Activated B cell treated with CpG ODN at 0.5 μM for 24 hours (primary cell): ENCODE measurements around the gene LRBA. TPM values are rescaled to one million over a fixed set of nuclear protein-coding genes. Genes with fewer than 3 reads are reported as not detected.
"Not testable (repeated sequence)": the region's sequence is repeated elsewhere in the genome, so short reads cannot be mapped to it uniquely, and the experiment has no call there.

Source experiments
- ATAC-seq: fragments of 200-7000 bp; cut with Tn5 transposase; one replicate; pipeline ENCODE4 v1.10.0; 2021; ENCODE audit warnings: low read depth, mild to moderate bottlenecking, moderate library complexity
- CTCF ChIA-PET: fragments of 350-600 bp; sonication (Branson Sonifier 250); formaldehyde crosslinking; loops from one replicate; lab custom pipeline; 2021; ENCODE audit warnings: antibody characterized with exemption; lab: Charles Lee
- POLR2A ChIA-PET: fragments of 350-600 bp; sonication (Branson Sonifier 250); formaldehyde crosslinking; loops from one replicate; lab custom pipeline; 2021; ENCODE audit warnings: antibody characterized with exemption; lab: Charles Lee
- DNase-seq: peaks from one replicate; pipeline ENCODE4 v3.0.0; 2022
- H3K27ac Mint-ChIP-seq: one replicate; pipeline ENCODE4 v1.8.0; 2020; ENCODE audit warnings: mixed read lengths
- H3K27me3 Mint-ChIP-seq: one replicate; pipeline ENCODE4 v1.8.0; 2021; ENCODE audit warnings: mixed read lengths
- H3K36me3 Mint-ChIP-seq: one replicate; pipeline ENCODE4 v1.8.0; 2021; ENCODE audit warnings: low read depth, mixed read lengths
- H3K4me1 Mint-ChIP-seq: one replicate; pipeline ENCODE4 v1.8.0; 2021; ENCODE audit warnings: mixed read lengths
- H3K4me3 Mint-ChIP-seq: one replicate; pipeline ENCODE4 v1.8.0; 2020; ENCODE audit warnings: mild to moderate bottlenecking, mixed read lengths
- H3K9me3 Mint-ChIP-seq: one replicate; pipeline ENCODE4 v1.8.0; 2020; ENCODE audit warnings: mixed read lengths
- intact Hi-C: fragments of 100-400 bp; cut with micrococcal nuclease; formaldehyde crosslinking; loops from one replicate; pipeline ENCODE4 v1.15.1; 2024
- total RNA-seq: library from RNA; stranded (reverse); gene quantifications from 2 replicates; pipeline ENCODE4 v1.2.3, GENCODE V29; 2022
- TF ChIP-seq, protein P1 (sequence below): fragments of 200-600 bp; IDR thresholded peaks from one replicate; pipeline ENCODE4 v1.8.0; 2022; ENCODE audit warnings: antibody characterized with exemption, mild to moderate bottlenecking

LRBA gene
- total RNA-seq, 1 donor from 2014 or later = 66.5 TPM

DNA sequence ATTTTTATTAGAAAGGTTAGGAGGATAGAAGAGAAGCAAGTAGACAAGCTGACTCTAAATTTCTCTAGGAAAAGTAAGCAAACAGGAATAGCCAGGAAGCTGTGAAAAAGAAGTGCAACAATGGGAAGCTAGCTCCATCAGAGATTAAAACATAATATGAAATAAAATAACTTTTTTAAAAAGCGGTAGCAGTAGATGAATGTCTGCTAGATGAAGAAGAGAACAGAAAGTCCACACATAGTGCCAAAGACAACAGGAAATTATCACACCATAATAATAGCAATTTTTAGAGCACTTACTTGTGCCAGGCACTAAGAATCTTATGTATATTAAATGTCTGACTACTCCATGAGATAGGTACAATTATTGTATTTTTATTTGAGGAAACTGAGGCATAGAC lies 53.5 kb downstream of the LRBA start:
- peaks cover 16% of the 10 kb centered on the region for H3K9me3 Mint-ChIP-seq
- H3K36me3 Mint-ChIP-seq = peaks cover 36% of the 10 kb centered on the region
- H3K4me1 Mint-ChIP-seq = peaks cover 17% of the 10 kb centered on the region
- DNase-seq (no peak), ATAC-seq (no peak)
- ChIA-PET CTCF (interaction anchor here (1.0 to 1.3 kb wide), 2 partner anchors 10 to 94 kb away, joined by 3 read pairs; no protein-coding TSS in a partner anchor), POLR2A (no interaction called here)
- TF ChIP-seq, protein P1, sequence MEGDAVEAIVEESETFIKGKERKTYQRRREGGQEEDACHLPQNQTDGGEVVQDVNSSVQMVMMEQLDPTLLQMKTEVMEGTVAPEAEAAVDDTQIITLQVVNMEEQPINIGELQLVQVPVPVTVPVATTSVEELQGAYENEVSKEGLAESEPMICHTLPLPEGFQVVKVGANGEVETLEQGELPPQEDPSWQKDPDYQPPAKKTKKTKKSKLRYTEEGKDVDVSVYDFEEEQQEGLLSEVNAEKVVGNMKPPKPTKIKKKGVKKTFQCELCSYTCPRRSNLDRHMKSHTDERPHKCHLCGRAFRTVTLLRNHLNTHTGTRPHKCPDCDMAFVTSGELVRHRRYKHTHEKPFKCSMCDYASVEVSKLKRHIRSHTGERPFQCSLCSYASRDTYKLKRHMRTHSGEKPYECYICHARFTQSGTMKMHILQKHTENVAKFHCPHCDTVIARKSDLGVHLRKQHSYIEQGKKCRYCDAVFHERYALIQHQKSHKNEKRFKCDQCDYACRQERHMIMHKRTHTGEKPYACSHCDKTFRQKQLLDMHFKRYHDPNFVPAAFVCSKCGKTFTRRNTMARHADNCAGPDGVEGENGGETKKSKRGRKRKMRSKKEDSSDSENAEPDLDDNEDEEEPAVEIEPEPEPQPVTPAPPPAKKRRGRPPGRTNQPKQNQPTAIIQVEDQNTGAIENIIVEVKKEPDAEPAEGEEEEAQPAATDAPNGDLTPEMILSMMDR = no peak
- H3K4me3 Mint-ChIP-seq = no peak overlapping the region
- intact Hi-C loops = loop anchor here (5.0 kb wide), 1 partner anchor 49 kb away; no protein-coding TSS in a partner anchor
- no peak overlapping the region for H3K27ac Mint-ChIP-seq
- H3K27me3 Mint-ChIP-seq = no peaks in the 10 kb centered on the region

DNA sequence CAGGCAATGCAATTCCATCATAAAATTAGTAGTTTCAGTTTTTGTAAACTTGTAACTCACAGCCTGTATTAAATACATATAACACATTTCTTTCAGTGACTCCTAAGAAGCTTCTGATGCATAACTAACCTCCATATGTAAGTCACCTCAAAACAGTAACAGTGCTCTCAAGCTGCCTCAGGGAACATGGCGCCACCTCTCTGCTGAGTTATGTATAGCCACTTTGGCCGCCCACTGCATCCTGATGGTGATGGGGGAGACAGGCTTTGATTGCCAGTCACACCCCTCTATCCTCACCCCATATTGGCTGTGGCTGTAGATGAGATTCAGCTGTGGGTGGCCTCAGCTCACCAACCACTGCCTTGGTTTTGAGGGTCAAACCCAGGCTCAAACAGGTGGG lies 54.3 kb downstream of the LRBA start:
- no peak overlapping the region for H3K4me3 Mint-ChIP-seq
- TF ChIP-seq, protein P1 = no peak

DNA sequence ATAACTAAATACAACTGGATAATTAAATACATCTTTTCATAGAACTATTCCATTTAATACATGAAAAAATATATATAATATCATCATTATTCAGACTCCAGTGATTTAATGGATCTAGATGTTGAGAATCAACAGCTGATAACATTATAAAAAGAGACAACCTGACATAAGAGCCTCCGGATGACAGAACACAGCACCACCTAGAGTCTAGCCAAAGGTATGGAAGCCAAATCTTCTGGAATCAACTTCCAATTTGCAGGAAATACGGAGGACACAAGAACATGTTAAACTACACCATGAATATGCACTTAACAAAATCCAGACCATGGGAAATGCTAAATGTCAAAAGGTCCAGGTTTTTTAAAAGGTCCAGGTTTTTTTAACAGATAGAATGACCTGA lies 55.0 kb downstream of the LRBA start:
- Mint-ChIP-seq H3K27ac (no peak overlapping the region), H3K27me3 (no peaks in the 10 kb centered on the region), H3K9me3 (peaks cover 22% of the 10 kb centered on the region), H3K4me3 (no peak overlapping the region), H3K4me1 (peaks cover 17% of the 10 kb centered on the region), H3K36me3 (peaks cover 41% of the 10 kb centered on the region)
- TF ChIP-seq, protein P1 = no peak
- no peak for DNase-seq
- intact Hi-C loops = loop anchor here (5.0 kb wide), 1 partner anchor 48 kb away; no protein-coding TSS in a partner anchor
- ATAC-seq = no peak
- POLR2A ChIA-PET = no interaction called here
- CTCF ChIA-PET = no interaction called here

More for the DNA sequence above, 54.3 kb downstream of the LRBA start:
- POLR2A ChIA-PET = no interaction called here
- CTCF ChIA-PET = interaction anchor here (1.0 kb wide), 1 partner anchor 11 kb away, joined by 3 read pairs; no protein-coding TSS in a partner anchor
- H3K36me3 Mint-ChIP-seq = peaks cover 42% of the 10 kb centered on the region
- peaks cover 17% of the 10 kb centered on the region for H3K4me1 Mint-ChIP-seq
- intact Hi-C loops = loop anchor here (5.0 kb wide), 1 partner anchor 49 kb away; no protein-coding TSS in a partner anchor
- no peak for DNase-seq
- no peaks in the 10 kb centered on the region for H3K27me3 Mint-ChIP-seq
- peaks cover 22% of the 10 kb centered on the region for H3K9me3 Mint-ChIP-seq
- no peak overlapping the region for H3K27ac Mint-ChIP-seq
- no peak for ATAC-seq

DNA sequence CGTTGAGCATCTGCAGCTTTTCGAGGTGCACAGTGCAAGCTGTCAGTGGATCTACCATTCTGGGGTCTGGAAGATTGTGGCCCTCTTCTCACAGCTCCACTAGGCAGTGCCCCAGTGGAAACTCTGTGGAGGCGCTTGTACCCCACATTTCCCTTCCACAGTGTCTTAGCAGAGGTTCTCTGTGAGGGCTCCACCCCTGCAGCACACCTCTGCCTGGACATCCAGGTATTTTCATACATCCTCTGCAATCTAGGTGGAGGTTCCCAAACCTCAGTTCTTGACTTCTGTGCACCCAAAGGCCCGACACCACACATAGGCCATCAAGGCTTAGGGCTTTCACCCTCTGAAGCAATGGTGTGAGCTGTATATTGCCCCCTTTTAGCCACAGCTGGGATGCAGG lies 57.1 kb downstream of the LRBA start:
- CTCF ChIA-PET, H3K27ac Mint-ChIP-seq, H3K27me3 Mint-ChIP-seq, DNase-seq, intact Hi-C loops, ATAC-seq, H3K4me3 Mint-ChIP-seq, POLR2A ChIA-PET: not testable (repeated sequence)
- H3K9me3 Mint-ChIP-seq = peaks cover 22% of the 10 kb centered on the region
- peaks cover 19% of the 10 kb centered on the region for H3K4me1 Mint-ChIP-seq
- peaks cover 40% of the 10 kb centered on the region for H3K36me3 Mint-ChIP-seq

DNA sequence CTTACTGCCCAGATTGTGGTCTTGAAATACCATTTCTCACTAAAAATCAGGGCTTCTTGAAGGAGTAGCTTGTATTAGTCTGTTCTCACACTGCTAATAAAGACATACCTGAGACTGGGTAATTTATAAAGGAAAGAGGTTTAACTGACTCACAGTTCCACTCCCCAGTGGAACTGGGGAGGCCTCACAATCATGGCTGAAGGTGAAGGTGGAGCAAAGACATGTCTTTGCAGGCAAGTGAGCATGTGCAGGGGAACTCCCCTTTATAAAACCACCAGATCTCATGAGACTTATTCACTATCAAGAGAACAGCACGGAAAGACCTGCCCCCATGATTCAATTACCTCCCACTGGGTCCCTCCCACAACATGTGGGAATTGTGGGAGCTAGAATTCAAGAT lies 58.0 kb downstream of the LRBA start:
- H3K27ac Mint-ChIP-seq, H3K4me3 Mint-ChIP-seq, H3K27me3 Mint-ChIP-seq, CTCF ChIA-PET, DNase-seq, intact Hi-C loops, ATAC-seq, POLR2A ChIA-PET: not testable (repeated sequence)
- H3K9me3 Mint-ChIP-seq = peaks cover 22% of the 10 kb centered on the region
- peaks cover 20% of the 10 kb centered on the region for H3K4me1 Mint-ChIP-seq
- H3K36me3 Mint-ChIP-seq = peaks cover 41% of the 10 kb centered on the region

DNA sequence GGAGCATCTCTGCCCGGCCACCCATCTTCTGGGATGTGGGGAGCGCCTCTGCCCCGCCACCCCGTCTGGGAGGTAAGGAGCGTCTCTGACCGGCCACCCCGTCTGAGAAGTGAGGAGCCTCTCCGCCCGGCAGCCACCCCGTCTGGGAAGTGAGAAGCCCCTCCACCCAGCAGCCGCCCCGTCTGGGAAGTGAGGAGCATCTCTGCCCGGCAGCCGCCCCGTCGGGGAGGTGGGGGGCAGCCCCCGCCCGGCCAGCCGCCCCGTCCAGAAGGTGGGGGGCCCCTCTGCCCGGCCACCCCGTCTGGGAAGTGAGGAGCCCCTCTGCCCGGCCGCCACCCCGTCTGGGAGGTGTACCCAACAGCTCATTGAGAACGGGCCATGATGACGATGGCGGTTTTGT lies 61.2 kb downstream of the LRBA start:
- CTCF ChIA-PET, H3K27me3 Mint-ChIP-seq, DNase-seq, intact Hi-C loops, ATAC-seq, H3K4me3 Mint-ChIP-seq, POLR2A ChIA-PET, H3K27ac Mint-ChIP-seq: not testable (repeated sequence)
- H3K9me3 Mint-ChIP-seq = peaks cover 20% of the 10 kb centered on the region
- peaks cover 33% of the 10 kb centered on the region for H3K4me1 Mint-ChIP-seq
- H3K36me3 Mint-ChIP-seq = peaks cover 35% of the 10 kb centered on the region
